ENCODE results near the gene DLK1. TPM values are rescaled to one million over a fixed set of nuclear protein-coding genes. Genes with fewer than 3 reads are reported as not detected.
A peak's percentile ranks its signal among the peaks of the same experiment; 100 is the strongest.

Gene DLK1
- total and polyA plus RNA-seq, 2 experiments from 2014 or later, result 1,378 to 3,299 TPM

DNA sequence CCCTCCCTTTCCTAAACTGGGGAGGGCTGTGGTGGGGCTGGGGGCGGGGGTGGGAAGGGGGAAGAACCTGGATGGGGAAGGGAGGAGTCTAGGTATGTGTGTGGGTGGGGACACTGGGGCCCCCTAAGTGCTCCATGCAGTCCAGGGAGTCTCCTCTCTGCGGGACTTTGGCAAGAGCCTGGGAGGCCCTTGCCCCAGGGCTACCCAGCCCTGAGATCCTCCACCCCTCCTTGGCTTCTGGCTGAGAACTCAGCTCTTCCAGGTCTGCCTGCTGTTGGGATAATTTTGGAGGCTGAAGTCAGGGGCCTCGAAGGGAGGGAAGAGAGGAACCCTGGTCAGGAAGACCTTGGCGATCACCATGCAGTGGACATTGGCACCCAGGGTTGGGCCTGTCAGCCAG is 2.2 kb upstream of the DLK1 start:
- TF ChIP-seq, protein P1, sequence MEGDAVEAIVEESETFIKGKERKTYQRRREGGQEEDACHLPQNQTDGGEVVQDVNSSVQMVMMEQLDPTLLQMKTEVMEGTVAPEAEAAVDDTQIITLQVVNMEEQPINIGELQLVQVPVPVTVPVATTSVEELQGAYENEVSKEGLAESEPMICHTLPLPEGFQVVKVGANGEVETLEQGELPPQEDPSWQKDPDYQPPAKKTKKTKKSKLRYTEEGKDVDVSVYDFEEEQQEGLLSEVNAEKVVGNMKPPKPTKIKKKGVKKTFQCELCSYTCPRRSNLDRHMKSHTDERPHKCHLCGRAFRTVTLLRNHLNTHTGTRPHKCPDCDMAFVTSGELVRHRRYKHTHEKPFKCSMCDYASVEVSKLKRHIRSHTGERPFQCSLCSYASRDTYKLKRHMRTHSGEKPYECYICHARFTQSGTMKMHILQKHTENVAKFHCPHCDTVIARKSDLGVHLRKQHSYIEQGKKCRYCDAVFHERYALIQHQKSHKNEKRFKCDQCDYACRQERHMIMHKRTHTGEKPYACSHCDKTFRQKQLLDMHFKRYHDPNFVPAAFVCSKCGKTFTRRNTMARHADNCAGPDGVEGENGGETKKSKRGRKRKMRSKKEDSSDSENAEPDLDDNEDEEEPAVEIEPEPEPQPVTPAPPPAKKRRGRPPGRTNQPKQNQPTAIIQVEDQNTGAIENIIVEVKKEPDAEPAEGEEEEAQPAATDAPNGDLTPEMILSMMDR (IDR thresholded peaks at IDR 0.05; ENCODE audit: poor library complexity), result no peak
- TF ChIP-seq EZH2 (IDR thresholded peaks at IDR 0.05; ENCODE audit: borderline replicate concordance) (no peak), EZH2phosphoT487 (IDR thresholded peaks at IDR 0.05; ENCODE audit: low read depth, severe bottlenecking, unreplicated experiment) (no peak)
- no peak for DNase-seq (ENCODE audit: low spot score)
- H3K27ac ChIP-seq, result no peak overlapping the region
- no peak overlapping the region for H3K4me2 ChIP-seq
- H3K4me3 ChIP-seq, result no peak overlapping the region
- no peaks in the 10 kb centered on the region for H4K20me1 ChIP-seq (ENCODE audit: insufficient read depth, poor library complexity, severe bottlenecking)
- no peak overlapping the region for H2AFZ ChIP-seq
- no peaks in the 10 kb centered on the region for H3K36me3 ChIP-seq (replicated peaks; ENCODE audit: insufficient read depth, low read depth)
- peaks cover 27% of the 10 kb centered on the region for H3K79me2 ChIP-seq
- peaks cover 26% of the 10 kb centered on the region for H3K27me3 ChIP-seq
- H3K4me1 ChIP-seq (ENCODE audit: insufficient read depth), result peaks cover 16% of the 10 kb centered on the region
- no peaks in the 10 kb centered on the region for H3K9me2 ChIP-seq (replicated peaks; ENCODE audit: insufficient read depth)
- 93% methylated on average over 3 of the region's 4 CpGs for WGBS (ENCODE audit: low lambda C conversion rate, missing lambda C conversion rate)
- no peaks in the 10 kb centered on the region for H3K9me3 ChIP-seq (ENCODE audit: low read depth)

DNA sequence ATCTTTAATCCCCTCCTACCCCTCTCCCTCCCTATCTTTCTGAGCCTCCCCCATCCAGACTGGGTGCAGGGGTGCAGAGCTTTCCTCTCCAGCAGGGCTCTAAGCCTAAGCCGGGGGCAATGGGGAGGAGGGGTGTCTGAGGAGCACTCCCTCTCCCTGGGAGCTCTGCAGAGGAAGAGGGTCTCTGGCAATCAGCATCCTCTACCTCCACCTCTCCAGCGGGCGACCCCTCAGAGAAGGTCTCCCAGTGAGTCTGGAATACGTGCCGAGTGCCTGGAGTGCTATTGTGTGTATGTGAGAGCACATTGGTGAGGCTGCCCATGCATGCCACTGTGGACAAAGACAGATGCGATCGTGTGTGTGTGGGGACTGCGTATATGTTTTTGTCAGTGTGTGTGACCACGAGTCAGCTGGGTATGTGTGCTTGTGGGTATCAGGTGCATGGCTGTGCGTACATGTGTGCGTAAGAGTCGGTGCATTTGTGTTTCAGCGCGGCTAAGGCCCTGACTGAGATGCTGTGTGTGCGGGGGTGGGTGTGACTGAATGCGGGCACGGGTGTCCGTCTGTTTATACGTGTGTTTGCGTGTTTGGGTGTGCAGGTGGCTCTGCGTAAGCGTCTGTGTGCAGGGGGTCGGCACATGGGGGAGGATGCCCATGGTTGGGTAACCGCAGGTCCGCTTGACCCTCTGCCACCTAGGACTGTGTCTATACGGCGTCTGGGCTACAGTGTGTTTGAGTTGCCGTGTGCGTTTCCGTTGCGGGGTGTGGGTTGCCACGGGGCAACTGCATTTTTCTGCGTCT is 905 bp upstream of the DLK1 start:
- Histone ChIP-seq H3K27me3 (peaks cover 33% of the 10 kb centered on the region), H3K4me2 (peak overlapping the region; percentile 79), H3K36me3 (replicated peaks; ENCODE audit: insufficient read depth, low read depth) (no peaks in the 10 kb centered on the region), H3K4me1 (ENCODE audit: insufficient read depth) (peaks cover 20% of the 10 kb centered on the region), H3K9me2 (replicated peaks; ENCODE audit: insufficient read depth) (no peaks in the 10 kb centered on the region), H4K20me1 (ENCODE audit: insufficient read depth, poor library complexity, severe bottlenecking) (no peaks in the 10 kb centered on the region), H2AFZ (no peak overlapping the region), H3K9me3 (ENCODE audit: low read depth) (no peaks in the 10 kb centered on the region), H3K4me3 (no peak overlapping the region), H3K27ac (no peak overlapping the region), H3K79me2 (peaks cover 32% of the 10 kb centered on the region)
- TF ChIP-seq, protein P1 (IDR thresholded peaks at IDR 0.05; ENCODE audit: poor library complexity), result no peak
- no peak for TF ChIP-seq EZH2phosphoT487 (IDR thresholded peaks at IDR 0.05; ENCODE audit: low read depth, severe bottlenecking, unreplicated experiment)
- TF ChIP-seq EZH2 (IDR thresholded peaks at IDR 0.05; ENCODE audit: borderline replicate concordance), result no peak
- no peak for DNase-seq (ENCODE audit: low spot score)
- 96% methylated on average over 33 of the region's 33 CpGs for WGBS (ENCODE audit: low lambda C conversion rate, missing lambda C conversion rate)

DNA sequence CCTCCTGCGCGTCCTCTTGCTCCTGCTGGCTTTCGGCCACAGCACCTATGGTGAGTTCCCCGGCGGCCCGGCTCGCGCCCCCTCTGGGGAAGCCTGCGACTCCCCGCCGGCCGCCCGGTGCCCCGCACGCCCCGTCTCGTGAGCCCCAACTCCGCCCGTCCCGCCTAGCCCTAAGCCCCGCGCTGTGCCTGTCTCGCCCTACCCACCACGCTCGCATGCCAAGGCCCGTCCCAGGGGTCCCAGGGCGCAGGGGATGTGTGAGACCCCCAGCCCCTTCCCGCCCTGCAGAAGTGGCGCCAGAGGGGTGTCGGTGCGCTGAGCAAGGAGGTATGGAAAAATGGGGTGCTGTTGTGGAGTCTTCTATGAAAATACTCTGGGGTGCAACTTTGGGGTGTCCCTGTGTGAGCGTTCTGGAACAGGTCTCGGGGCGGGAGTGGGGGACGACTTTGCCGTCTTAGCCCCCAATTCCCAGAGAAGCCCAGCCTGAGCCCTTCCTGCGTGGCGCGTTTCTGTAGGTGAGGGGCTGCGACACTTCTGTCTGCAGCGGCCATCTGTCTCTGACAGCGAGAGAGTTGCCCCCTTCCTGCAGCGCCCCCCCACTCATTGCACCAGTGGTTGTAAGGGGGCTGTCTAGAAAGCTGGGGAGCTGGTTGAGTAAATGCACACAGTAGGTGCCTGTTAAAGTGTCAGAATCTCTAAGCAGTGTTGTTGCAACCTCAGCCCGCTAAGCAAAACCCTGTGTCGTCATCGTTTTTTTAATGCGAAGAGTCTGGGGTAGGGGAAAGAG is 587 bp downstream of the DLK1 start:
- DNase-seq (ENCODE audit: low spot score), result no peak
- Histone ChIP-seq H2AFZ (no peak overlapping the region), H3K4me3 (peak overlapping the region; percentile 49), H3K79me2 (peaks cover 32% of the 10 kb centered on the region), H3K9me3 (ENCODE audit: low read depth) (no peaks in the 10 kb centered on the region), H3K27me3 (peaks cover 33% of the 10 kb centered on the region), H3K27ac (peak overlapping the region; percentile 74), H3K4me1 (ENCODE audit: insufficient read depth) (peaks cover 19% of the 10 kb centered on the region), H4K20me1 (ENCODE audit: insufficient read depth, poor library complexity, severe bottlenecking) (no peaks in the 10 kb centered on the region), H3K9me2 (replicated peaks; ENCODE audit: insufficient read depth) (no peaks in the 10 kb centered on the region), H3K36me3 (replicated peaks; ENCODE audit: insufficient read depth, low read depth) (no peaks in the 10 kb centered on the region), H3K4me2 (peak overlapping the region; percentile 79)
- TF ChIP-seq, protein P1 (IDR thresholded peaks at IDR 0.05; ENCODE audit: poor library complexity), result no peak
- peak; percentile 38 for TF ChIP-seq EZH2 (IDR thresholded peaks at IDR 0.05; ENCODE audit: borderline replicate concordance)
- WGBS (ENCODE audit: low lambda C conversion rate, missing lambda C conversion rate), result 26% methylated on average over 34 of the region's 47 CpGs

Data from hepatocyte (in vitro differentiated cells).